C4-2B (cell line): ENCODE measurements around the gene KCNQ1.

Experiments
- ZFX ChIP-seq: fragments of 450-650 bp; IDR thresholded peaks from 2 replicates; pipeline ENCODE4 v1.6.1; 2017
- TF ChIP-seq, protein P1 (sequence below): fragments of 450-650 bp; conservative IDR thresholded peaks from 2 replicates; pipeline ENCODE4 v1.5.1; 2017; ENCODE audit warnings: mild to moderate bottlenecking

DNA sequence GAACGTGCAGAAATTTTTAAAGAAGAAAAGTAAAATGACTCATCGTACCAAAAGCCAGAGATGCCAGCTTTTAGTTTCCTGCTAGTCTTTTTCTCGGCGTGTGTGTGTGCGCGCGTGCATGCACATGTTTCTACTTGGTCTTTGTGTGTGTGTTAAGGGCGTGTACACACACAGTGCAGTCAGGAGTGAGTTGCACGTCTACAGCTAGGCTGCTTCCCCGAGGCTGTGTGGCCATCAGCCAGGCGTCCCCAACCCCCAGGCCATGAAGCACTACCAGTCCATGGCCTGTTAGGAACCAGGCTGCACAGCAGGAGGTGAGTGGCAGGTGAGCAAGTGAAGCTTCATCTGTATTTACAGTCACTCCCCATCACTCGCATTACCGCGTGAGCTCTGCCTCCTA lies 36.4 kb downstream of the KCNQ1 start:
- no peak for TF ChIP-seq ZFX
- TF ChIP-seq, protein P1, sequence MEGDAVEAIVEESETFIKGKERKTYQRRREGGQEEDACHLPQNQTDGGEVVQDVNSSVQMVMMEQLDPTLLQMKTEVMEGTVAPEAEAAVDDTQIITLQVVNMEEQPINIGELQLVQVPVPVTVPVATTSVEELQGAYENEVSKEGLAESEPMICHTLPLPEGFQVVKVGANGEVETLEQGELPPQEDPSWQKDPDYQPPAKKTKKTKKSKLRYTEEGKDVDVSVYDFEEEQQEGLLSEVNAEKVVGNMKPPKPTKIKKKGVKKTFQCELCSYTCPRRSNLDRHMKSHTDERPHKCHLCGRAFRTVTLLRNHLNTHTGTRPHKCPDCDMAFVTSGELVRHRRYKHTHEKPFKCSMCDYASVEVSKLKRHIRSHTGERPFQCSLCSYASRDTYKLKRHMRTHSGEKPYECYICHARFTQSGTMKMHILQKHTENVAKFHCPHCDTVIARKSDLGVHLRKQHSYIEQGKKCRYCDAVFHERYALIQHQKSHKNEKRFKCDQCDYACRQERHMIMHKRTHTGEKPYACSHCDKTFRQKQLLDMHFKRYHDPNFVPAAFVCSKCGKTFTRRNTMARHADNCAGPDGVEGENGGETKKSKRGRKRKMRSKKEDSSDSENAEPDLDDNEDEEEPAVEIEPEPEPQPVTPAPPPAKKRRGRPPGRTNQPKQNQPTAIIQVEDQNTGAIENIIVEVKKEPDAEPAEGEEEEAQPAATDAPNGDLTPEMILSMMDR, result no peak
